H1 (cell line): ENCODE results near the gene DIPK1B. TPM values are rescaled to one million over a fixed set of nuclear protein-coding genes. Genes with fewer than 3 reads are reported as not detected.

ENCODE experiments used
- CTCF ChIA-PET: fragments of 300-600 bp; sonication (Branson Sonifier 250); formaldehyde crosslinking; loops from one replicate; lab custom pipeline; 2021; ENCODE audit not compliant: partially characterized antibody; lab: Charles Lee
- POLR2A ChIA-PET: fragments of 300-600 bp; sonication (Branson Sonifier 250); formaldehyde crosslinking; loops from one replicate; lab custom pipeline; 2021; ENCODE audit warnings: inconsistent platforms; ENCODE audit not compliant: partially characterized antibody; lab: Charles Lee
- DNase-seq, 2 experiments: peaks; one replicate each; pipeline versions ENCODE4 v3.0.0 to v3.0.0-alpha.2; 2010 to 2022; ENCODE audit warnings: low spot score in 2 of 2, low read depth in 1 of 2, mixed read lengths in 1 of 2
- FAIRE-seq: peaks from 2 replicates; lab custom pipeline; 2011; peaks lifted over from hg19 to GRCh38; lab: Jason Lieb, UNC
- H2AFZ ChIP-seq: 2 replicates; pipeline ENCODE4 v1.8.1; 2012; ENCODE audit warnings: low read length, inconsistent platforms
- H2AK5ac ChIP-seq: 2 replicates; pipeline ENCODE4 v1.6.1; 2013; ENCODE audit warnings: low read depth, low read length
- H2BK120ac ChIP-seq: replicated peaks from 2 replicates; pipeline ENCODE3; 2013; ENCODE audit warnings: low read depth, low read length, inconsistent platforms
- H2BK12ac ChIP-seq: 2 replicates; pipeline ENCODE4 v1.6.1; 2013; ENCODE audit warnings: low read depth, low read length
- H2BK15ac ChIP-seq: 2 replicates; pipeline ENCODE4 v1.6.1; 2013; ENCODE audit warnings: low read length
- H2BK20ac ChIP-seq: 2 replicates; pipeline ENCODE4 v1.6.1; 2013; ENCODE audit warnings: low read length
- H2BK5ac ChIP-seq: 2 replicates; pipeline ENCODE4 v1.6.1; 2013; ENCODE audit warnings: low read depth, low read length
- H3K14ac ChIP-seq: 2 replicates; pipeline ENCODE4 v1.6.1; 2013; ENCODE audit warnings: inconsistent platforms; ENCODE audit not compliant: insufficient read length
- H3K18ac ChIP-seq: 2 replicates; pipeline ENCODE4 v1.6.1; 2013; ENCODE audit warnings: low read length; ENCODE audit errors: extremely low read depth
- H3K23ac ChIP-seq: 2 replicates; pipeline ENCODE4 v1.6.1; 2013; ENCODE audit warnings: inconsistent platforms; ENCODE audit not compliant: insufficient read length
- H3K23me2 ChIP-seq: 2 replicates; pipeline ENCODE4 v1.6.1; 2013; ENCODE audit warnings: low read depth, low read length
- H3K27ac ChIP-seq: 2 replicates; pipeline ENCODE4 v1.6.1; 2011; ENCODE audit warnings: low read depth, low read length, inconsistent platforms
- H3K27me3 ChIP-seq, 4 experiments: replicated peaks in 1 of 4; 1 replicate in 1 of 4; 2 replicates in 3 of 4; pipeline versions ENCODE4 v1.6.1 to v1.8.1; 2011 to 2013; ENCODE audit warnings: low read length in 3 of 4, mild to moderate bottlenecking in 3 of 4, inconsistent platforms in 2 of 4, mixed read lengths in 2 of 4, moderate library complexity in 1 of 4; ENCODE audit not compliant: control insufficient read depth in 3 of 4, insufficient read depth in 3 of 4; ENCODE audit errors: extremely low read depth in 1 of 4
- H3K36me3 ChIP-seq, 4 experiments: 2 replicates each; pipeline versions ENCODE4 v1.6.1 to v1.8.1; 2011 to 2013; ENCODE audit warnings: mild to moderate bottlenecking in 4 of 4, low read length in 3 of 4, moderate library complexity in 2 of 4, control low read depth in 1 of 4, inconsistent platforms in 1 of 4; ENCODE audit not compliant: insufficient read depth in 4 of 4, control insufficient read depth in 2 of 4
- H3K4ac ChIP-seq: replicated peaks from 2 replicates; pipeline ENCODE3; 2013; ENCODE audit warnings: low read length, low read depth, mixed read lengths, inconsistent platforms; ENCODE audit not compliant: insufficient read length
- H3K4me1 ChIP-seq, 4 experiments: replicated peaks in 1 of 4; 1 replicate in 1 of 4; 2 replicates in 3 of 4; pipeline versions ENCODE4 v1.6.1 to v1.8.1; 2011 to 2013; ENCODE audit warnings: low read length in 3 of 4, inconsistent platforms in 2 of 4, mixed read lengths in 1 of 4; ENCODE audit not compliant: insufficient read depth in 4 of 4, control insufficient read depth in 3 of 4
- H3K4me2 ChIP-seq, 2 experiments: 2 replicates each; pipeline versions ENCODE4 v1.6.1 to v1.8.1; 2011 to 2013; ENCODE audit warnings: low read depth in 2 of 2, low read length in 2 of 2, control low read depth in 1 of 2, inconsistent platforms in 1 of 2, mild to moderate bottlenecking in 1 of 2; ENCODE audit not compliant: insufficient read depth in 1 of 2
- H3K4me3 ChIP-seq, 4 experiments: fragments of 200-600, 300-600 bp in 1 of 4; sonication (generic), shearing (Covaris generic), sonication (Bioruptor Twin) in 1 of 4; 2 replicates each; pipeline versions ENCODE4 v1.5.1 to v1.8.1; 2011 to 2016; ENCODE audit warnings: low read length in 4 of 4, low read depth in 3 of 4, control low read depth in 2 of 4, inconsistent platforms in 2 of 4, mild to moderate bottlenecking in 2 of 4, mixed read lengths in 1 of 4, moderate library complexity in 1 of 4; ENCODE audit not compliant: insufficient read depth in 2 of 4; ENCODE audit errors: extremely low read depth in 1 of 4
- H3K56ac ChIP-seq: replicated peaks from 2 replicates; pipeline ENCODE3; 2013; ENCODE audit warnings: low read depth, mild to moderate bottlenecking, mixed read lengths, low read length, inconsistent platforms; ENCODE audit not compliant: insufficient read length
- H3K79me1 ChIP-seq: 2 replicates; pipeline ENCODE4 v1.6.1; 2013; ENCODE audit warnings: low read depth, low read length, control low read depth
- H3K79me2 ChIP-seq, 2 experiments: 2 replicates each; pipeline versions ENCODE4 v1.6.1 to v1.8.1; 2012 to 2013; ENCODE audit warnings: low read length in 2 of 2, mild to moderate bottlenecking in 2 of 2, inconsistent platforms in 1 of 2; ENCODE audit not compliant: insufficient read depth in 2 of 2, control insufficient read depth in 1 of 2
- H3K9ac ChIP-seq, 4 experiments: replicated peaks in 1 of 4; 1 replicate in 1 of 4; 2 replicates in 3 of 4; pipeline versions ENCODE4 v1.6.1 to v1.8.1; 2011 to 2013; ENCODE audit warnings: low read depth in 3 of 4, low read length in 3 of 4, control low read depth in 2 of 4, mild to moderate bottlenecking in 2 of 4, moderate library complexity in 2 of 4, inconsistent platforms in 1 of 4; ENCODE audit errors: extremely low read depth in 1 of 4
- H3K9me3 ChIP-seq, 2 experiments: 2 replicates each; pipeline versions ENCODE4 v1.6.1 to v1.8.1; 2012 to 2013; ENCODE audit warnings: mild to moderate bottlenecking in 2 of 2, moderate library complexity in 2 of 2, control low read depth in 1 of 2, inconsistent platforms in 1 of 2, low read depth in 1 of 2, low read length in 1 of 2, mixed read lengths in 1 of 2; ENCODE audit not compliant: insufficient read depth in 2 of 2
- H4K20me1 ChIP-seq, 2 experiments: replicated peaks in 1 of 2; 2 replicates each; pipeline versions ENCODE3 to v1.8.1; 2011 to 2013; ENCODE audit warnings: inconsistent platforms in 2 of 2, low read length in 2 of 2, mild to moderate bottlenecking in 1 of 2; ENCODE audit not compliant: insufficient read depth in 2 of 2, control insufficient read depth in 1 of 2
- H4K5ac ChIP-seq: 2 replicates; pipeline ENCODE4 v1.6.1; 2013; ENCODE audit warnings: low read length, low read depth, mixed read lengths, inconsistent platforms; ENCODE audit not compliant: insufficient read length
- H4K8ac ChIP-seq: 2 replicates; pipeline ENCODE4 v1.8.0; 2013; ENCODE audit warnings: mild to moderate bottlenecking, moderate library complexity, low read length, inconsistent platforms; ENCODE audit not compliant: insufficient read depth; ENCODE audit errors: extremely low read depth
- H4K91ac ChIP-seq: replicated peaks from 2 replicates; pipeline ENCODE3; 2013; ENCODE audit warnings: low read length, mixed read lengths, inconsistent platforms; ENCODE audit not compliant: insufficient read length
- CBX8 ChIP-seq: fragments of 300-800, 300-1000 bp; sonication (generic); IDR thresholded peaks from 2 replicates; pipeline ENCODE4 v1.7.1; 2016; ENCODE audit warnings: low read depth, low read length, borderline replicate concordance
- HDAC6 ChIP-seq: IDR thresholded peaks from one replicate; pipeline ENCODE4 v1.7.1; 2012; ENCODE audit warnings: low read depth, mild to moderate bottlenecking, inconsistent platforms, low read length, moderate library complexity
- NANOG ChIP-seq: IDR thresholded peaks from 2 replicates; pipeline ENCODE4 v1.6.1; 2011; ENCODE audit warnings: low read length, low read depth, mild to moderate bottlenecking, inconsistent platforms; ENCODE audit not compliant: insufficient read depth, poor library complexity, severe bottlenecking
- RNF2 ChIP-seq: fragments of 200-900, 300-1000 bp; sonication (generic); IDR thresholded peaks from 2 replicates; pipeline ENCODE4 v1.7.1; 2016; ENCODE audit warnings: borderline replicate concordance, low read depth, mild to moderate bottlenecking, antibody characterized with exemption, low read length; ENCODE audit not compliant: poor library complexity, severe bottlenecking; ENCODE audit errors: missing control alignments
- SUZ12 ChIP-seq: fragments of 200-600 bp; sonication (generic); IDR thresholded peaks from 2 replicates; pipeline ENCODE4 v1.6.1; 2012; ENCODE audit warnings: mild to moderate bottlenecking, inconsistent platforms, low read length, moderate library complexity, mixed read lengths
- TBP ChIP-seq: IDR thresholded peaks from 2 replicates; pipeline ENCODE4 v1.6.1; 2011; ENCODE audit warnings: low read depth, low read length, improper control_type of control experiment
- WGBS, 2 experiments: shearing (Covaris generic) in 1 of 2; methylation state at CpG; one replicate each; pipeline versions ENCODE4 v1.1.6 to v1.1.7; 2013 to 2015; ENCODE audit warnings: low lambda C conversion rate in 2 of 2, mixed read lengths in 2 of 2, inconsistent platforms in 1 of 2, low coverage in 1 of 2, missing lambda C conversion rate in 1 of 2; ENCODE audit not compliant: insufficient replicate concordance in 2 of 2, insufficient coverage in 1 of 2, insufficient read length in 1 of 2; ENCODE audit errors: extremely low coverage in 1 of 2, missing lambda C conversion rate in 1 of 2; 5-methylcytosine and 5-hydroxymethylcytosine counted together
- long read RNA-seq, 2 experiments: library from RNA in 1 of 2; library from capped mRNA in 1 of 2; stranded (forward); transcript quantifications; one replicate each; pipeline ENCODE4 v2.0.0, GENCODE V29; 2021; ENCODE audit warnings: inconsistent platforms in 1 of 2
- polyA minus RNA-seq, 3 experiments: library from RNA; depleted of rRNA, polyadenylated mRNA; stranded (reverse); fragments of >200 nt; gene quantifications; 1 replicate in 2 of 3; 2 replicates in 1 of 3; pipeline ENCODE4 v1.2.3, GENCODE V29; 2011
- polyA plus RNA-seq, 7 experiments: library from polyadenylated mRNA; depleted of rRNA in 3 of 7; stranded (reverse) in 5 of 7; unstranded in 2 of 7; fragments of >200 nt in 5 of 7; fragments of 200-250 nt in 2 of 7; gene quantifications; 1 replicate in 5 of 7; 2 replicates in 1 of 7; 4 replicates in 1 of 7; pipeline versions ENCODE4 v1.2.1 to v1.2.3, GENCODE V29; 2011 to 2013; ENCODE audit warnings: missing spikeins in 2 of 7, mixed read lengths in 2 of 7
- total RNA-seq: library from RNA; stranded (reverse); fragmentation: NEBNext Ultra II Directional; extraction: Animal tissue kit (Norgen Biotek cat#: 25700); gene quantifications from 2 replicates; pipeline ENCODE4 v1.2.1, GENCODE V29; 2021

The DIPK1B gene
- total RNA-seq: 32.3 and 35.3 TPM in 2 replicates
- polyA plus RNA-seq (2011; rRNA removed): 64.8 and 78.8 TPM in 2 replicates
- polyA plus RNA-seq (2011; cell fraction: cytosol; rRNA removed): 58.4 TPM
- 75.1 TPM for polyA plus RNA-seq (2011; cell fraction: nucleus; rRNA removed)
- polyA plus RNA-seq (2012, experiment 1 of 2): 19.5 to 34.6 TPM (median 30.7 TPM) in 4 replicates
- polyA plus RNA-seq (2012, experiment 2 of 2): 28.6 TPM
- polyA plus RNA-seq (2013, experiment 1 of 2): 28.2 TPM
- 28.5 TPM for polyA plus RNA-seq (2013, experiment 2 of 2)
- 13.3 and 14.7 TPM in 2 replicates for polyA minus RNA-seq (2011; rRNA and poly(A)+ RNA removed)
- polyA minus RNA-seq (2011; cell fraction: cytosol; rRNA and poly(A)+ RNA removed): 22.6 TPM
- polyA minus RNA-seq (2011; cell fraction: nucleus; rRNA and poly(A)+ RNA removed): 19.6 TPM
- long read RNA-seq, experiment 1, transcript FAM69B-202 (5 exons, 1,668 nt): major isoform, 18 of 49 reads
- long read RNA-seq, experiment 1, transcript FAM69B-201 (3 exons, 2,410 nt): minor isoform, 5 of 49 reads
- long read RNA-seq, experiment 1, partial matches to known transcripts: 6 of 49 reads
- long read RNA-seq, experiment 1, other reads (novel, unspliced or antisense): 20 of 49 reads
- long read RNA-seq, experiment 2: 0 reads

GRCh38 chr9:136711751-136712689, at the start of gene DIPK1B:
Gene DIPK1B (plus strand): TSS chr9:136712572. CDS start chr9:136712666, 94 bp downstream.
- Histone ChIP-seq H3K14ac (no peak within 1 kb of the TSS), H3K56ac (no peak within 1 kb of the TSS), H3K9me3 (no peaks in the 10 kb centered on the region), H2BK20ac (no peak within 1 kb of the TSS), H3K4me2 (peak within 1 kb of the TSS; percentile 80 to 90), H3K79me1 (peaks cover 19% of the 10 kb centered on the region), H3K4me3 (peak within 1 kb of the TSS; percentile 65 to 94 (median 78)), H2BK12ac (no peak within 1 kb of the TSS), H3K18ac (peak within 1 kb of the TSS; percentile 19), H3K9ac (peak within 1 kb of the TSS; percentile 20 to 84 (median 54)), H2BK120ac (no peak within 1 kb of the TSS), H3K36me3 (no peaks in the 10 kb centered on the region), H2BK15ac (peak within 1 kb of the TSS; percentile 88; the same call in 1 of the 2 replicates), H3K4ac (no peak within 1 kb of the TSS), H4K5ac (peak within 1 kb of the TSS; percentile 42), H2AFZ (peak within 1 kb of the TSS; percentile 41; the same call in 1 of the 2 replicates), H2AK5ac (peak within 1 kb of the TSS; percentile 53; the same call in 1 of the 2 replicates), H3K4me1 (peaks cover 0 to 12% (median 6%) of the 10 kb centered on the region in 4 experiments; a peak in 5 of 7 replicates), H3K27ac (no peak within 1 kb of the TSS; the same call in 1 of the 2 replicates), H3K27me3 (peaks cover 0 to 4% (median 3%) of the 10 kb centered on the region in 4 experiments; a peak in 4 of 7 replicates), H4K91ac (no peak within 1 kb of the TSS), H3K23ac (no peak within 1 kb of the TSS), H3K79me2 (peaks cover 0 to 11% of the 10 kb centered on the region in 2 experiments; a peak in 1 of 4 replicates), H4K20me1 (peaks cover 11 to 13% of the 10 kb centered on the region in 2 experiments), H3K23me2 (peaks cover 3% of the 10 kb centered on the region; the same call in 1 of the 2 replicates), H2BK5ac (no peak within 1 kb of the TSS), H4K8ac (no peak within 1 kb of the TSS)
- ChIA-PET CTCF (interaction anchor here (1.0 to 1.8 kb wide), 3 partner anchors 10 to 17 kb away, joined by 3 to 6 read pairs (median 5); no protein-coding TSS in a partner anchor), POLR2A (interaction anchor here (4.7 to 11.2 kb wide), 2 partner anchors 10 to 20 kb away, joined by 46 to 223 read pairs; no protein-coding TSS in a partner anchor)
- WGBS, 2 experiments: 3% methylated on average over 29 of the region's 119 CpGs; no CpG with 5 or more reads in 1 of the 2 experiments
- FAIRE-seq: no peak
- peak in 1 of 2 experiments; percentile 86 for DNase-seq
- TF ChIP-seq HDAC6: no peak
- TF ChIP-seq TBP: no peak
- TF ChIP-seq CBX8: no peak
- TF ChIP-seq RNF2: no peak
- TF ChIP-seq NANOG: no peak
- TF ChIP-seq SUZ12: no peak
